Skeletal muscle tissue (tissue), 4 donors: Measurements from ENCODE around the gene TRIM39. TPM values are rescaled to one million over a fixed set of nuclear protein-coding genes. Genes with fewer than 3 reads are reported as not detected.

ENCODE experiments used
- H3K27ac ChIP-seq: one replicate; pipeline ENCODE4 v1.7.0; 2013; ENCODE audit warnings: mild to moderate bottlenecking, low read depth, low read length, inconsistent platforms
- H3K27me3 ChIP-seq, 3 donors: one replicate each; pipeline ENCODE4 v1.7.0; 2013; ENCODE audit warnings: low read length in 3 of 3; ENCODE audit not compliant: control insufficient read depth in 3 of 3, insufficient read depth in 3 of 3
- H3K36me3 ChIP-seq, 3 donors: one replicate each; pipeline ENCODE4 v1.7.0; 2013; ENCODE audit warnings: low read length in 3 of 3; ENCODE audit not compliant: control insufficient read depth in 3 of 3, insufficient read depth in 3 of 3
- H3K4me1 ChIP-seq, 3 donors: one replicate each; pipeline ENCODE4 v1.7.0; 2013; ENCODE audit warnings: low read length in 3 of 3, mild to moderate bottlenecking in 3 of 3; ENCODE audit not compliant: control insufficient read depth in 3 of 3, insufficient read depth in 3 of 3
- H3K4me3 ChIP-seq, 3 donors: one replicate each; pipeline ENCODE4 v1.7.0; 2013; ENCODE audit warnings: low read length in 3 of 3
- H3K9ac ChIP-seq, 3 donors: one replicate each; pipeline ENCODE4 v1.7.0; 2013; ENCODE audit warnings: low read length in 3 of 3, mild to moderate bottlenecking in 3 of 3, moderate library complexity in 2 of 3, low read depth in 1 of 3
- H3K9me3 ChIP-seq, 3 donors: one replicate each; pipeline ENCODE4 v1.7.0; 2013; ENCODE audit warnings: low read length in 3 of 3; ENCODE audit not compliant: control insufficient read depth in 3 of 3
- total RNA-seq: library from RNA; depleted of rRNA; stranded (reverse); fragments of >200 nt; gene quantifications from one replicate; pipeline ENCODE4 v1.2.3, GENCODE V29; 2014
- donor health status: Osteomylitis.

TRIM39 gene
- total RNA-seq, 1 donor from 2014 or later = 5.2 TPM

- peak overlapping the region; percentile 59 to 94 (median 92) for H3K4me3 ChIP-seq
- H3K9ac ChIP-seq = peak overlapping the region in 2 of 3 donors; percentile 54 to 82
- peaks cover 26 to 40% (median 37%) of the 10 kb centered on the region in 3 donors for H3K36me3 ChIP-seq
- no peak overlapping the region for H3K27ac ChIP-seq
- no peaks in the 10 kb centered on the region for H3K27me3 ChIP-seq
- H3K9me3 ChIP-seq = no peaks in the 10 kb centered on the region
- peaks cover 8 to 9% (median 8%) of the 10 kb centered on the region in 3 donors for H3K4me1 ChIP-seq
Observed at GRCh38 chr6:30344191-30344867, 17.6 kb downstream of the TRIM39 start.

- Histone ChIP-seq H3K27me3 (no peaks in the 10 kb centered on the region), H3K9me3 (no peaks in the 10 kb centered on the region), H3K4me3 (peak within 1 kb of the TSS; percentile 79 to 94 (median 92)), H3K36me3 (peaks cover 26 to 33% (median 31%) of the 10 kb centered on the region in 3 donors), H3K9ac (peak within 1 kb of the TSS; percentile 82 to 86 (median 84)), H3K4me1 (peaks cover 8 to 9% (median 8%) of the 10 kb centered on the region in 3 donors), H3K27ac (peak within 1 kb of the TSS; percentile 61)
Observed at GRCh38 chr6:30344868-30345671, 18.3 kb downstream of the TRIM39 start, which contains the start of gene RPP21. Gene RPP21 (plus strand): TSS chr6:30345156. CDS start chr6:30345172, 16 bp downstream.

- peaks cover 24 to 27% (median 24%) of the 10 kb centered on the region in 3 donors for H3K36me3 ChIP-seq
- H3K27ac ChIP-seq = no peak overlapping the region
- no peaks in the 10 kb centered on the region for H3K9me3 ChIP-seq
- H3K4me3 ChIP-seq = peak overlapping the region; percentile 79 to 94 (median 92)
- H3K9ac ChIP-seq = peak overlapping the region in 2 of 3 donors; percentile 47 to 82
- no peaks in the 10 kb centered on the region for H3K27me3 ChIP-seq
- H3K4me1 ChIP-seq = peaks cover 8 to 9% (median 8%) of the 10 kb centered on the region in 3 donors
Observed at GRCh38 chr6:30345852-30346251, 19.1 kb downstream of the TRIM39 start.

- Histone ChIP-seq H3K4me1 (peaks cover 8 to 9% (median 8%) of the 10 kb centered on the region in 3 donors), H3K27me3 (no peaks in the 10 kb centered on the region), H3K4me3 (no peak overlapping the region), H3K36me3 (peaks cover 8 to 14% (median 13%) of the 10 kb centered on the region in 3 donors), H3K9ac (no peak overlapping the region), H3K9me3 (no peaks in the 10 kb centered on the region), H3K27ac (no peak overlapping the region)
Observed at GRCh38 chr6:30348957-30349356, 22.2 kb downstream of the TRIM39 start.

GRCh38 chr6:30349421-30350177, 22.9 kb downstream of the TRIM39 start:
- no peak overlapping the region for H3K4me3 ChIP-seq
- peaks cover 8 to 14% (median 13%) of the 10 kb centered on the region in 3 donors for H3K36me3 ChIP-seq
- H3K27ac ChIP-seq = no peak overlapping the region
- no peaks in the 10 kb centered on the region for H3K9me3 ChIP-seq
- H3K4me1 ChIP-seq = peaks cover 6 to 8% (median 8%) of the 10 kb centered on the region in 3 donors
- no peak overlapping the region for H3K9ac ChIP-seq
- no peaks in the 10 kb centered on the region for H3K27me3 ChIP-seq

- peaks cover 8 to 14% (median 13%) of the 10 kb centered on the region in 3 donors for H3K36me3 ChIP-seq
- H3K27ac ChIP-seq = no peak overlapping the region
- H3K9me3 ChIP-seq = no peaks in the 10 kb centered on the region
- H3K27me3 ChIP-seq = peaks cover 0 to 3% (median 0%) of the 10 kb centered on the region in 3 donors
- H3K4me1 ChIP-seq = peaks cover 4 to 8% (median 6%) of the 10 kb centered on the region in 3 donors
- H3K9ac ChIP-seq = no peak overlapping the region
- H3K4me3 ChIP-seq = no peak overlapping the region
Observed at GRCh38 chr6:30350524-30350923, 23.8 kb downstream of the TRIM39 start.

GRCh38 chr6:30352550-30352949, 25.8 kb downstream of the TRIM39 start:
- no peaks in the 10 kb centered on the region for H3K9me3 ChIP-seq
- H3K27ac ChIP-seq = no peak overlapping the region
- peaks cover 0 to 4% (median 1%) of the 10 kb centered on the region in 3 donors for H3K36me3 ChIP-seq
- no peak overlapping the region for H3K9ac ChIP-seq
- peaks cover 0 to 13% (median 9%) of the 10 kb centered on the region in 3 donors for H3K27me3 ChIP-seq
- H3K4me3 ChIP-seq = no peak overlapping the region
- no peaks in the 10 kb centered on the region for H3K4me1 ChIP-seq

GRCh38 chr6:30355281-30355680, 28.6 kb downstream of the TRIM39 start:
- H3K27ac ChIP-seq = no peak overlapping the region
- peaks cover 0 to 4% (median 0%) of the 10 kb centered on the region in 3 donors for H3K4me1 ChIP-seq
- no peak overlapping the region for H3K9ac ChIP-seq
- H3K36me3 ChIP-seq = no peaks in the 10 kb centered on the region
- H3K4me3 ChIP-seq = no peak overlapping the region
- H3K9me3 ChIP-seq = no peaks in the 10 kb centered on the region
- peaks cover 20 to 33% (median 32%) of the 10 kb centered on the region in 3 donors for H3K27me3 ChIP-seq

- Histone ChIP-seq H3K27me3 (peaks cover 23 to 36% (median 35%) of the 10 kb centered on the region in 3 donors), H3K9ac (no peak overlapping the region), H3K4me3 (no peak overlapping the region), H3K27ac (no peak overlapping the region), H3K36me3 (no peaks in the 10 kb centered on the region), H3K9me3 (no peaks in the 10 kb centered on the region), H3K4me1 (peaks cover 0 to 4% (median 0%) of the 10 kb centered on the region in 3 donors)
Observed at GRCh38 chr6:30356536-30356935, 29.8 kb downstream of the TRIM39 start.
